ENCODE results near the gene SMPD3. TPM values are rescaled to one million over a fixed set of nuclear protein-coding genes. Genes with fewer than 3 reads are reported as not detected.
A peak's percentile ranks its signal among the peaks of the same experiment; 100 is the strongest.

Gene SMPD3
- total and polyA plus RNA-seq, 2 of the 4 experiments (the other 2 are of a cell fraction) = not detected

- H3K9me3 ChIP-seq (ENCODE audit: control insufficient read depth, insufficient read depth, low read length) = no peaks in the 10 kb centered on the region
- peak overlapping the region; percentile 25 for H3K9ac ChIP-seq (ENCODE audit: low read depth, low read length)
- WGBS, 2 experiments (ENCODE audit: extremely low coverage in 2 of 2, insufficient read length in 1 of 2) = no CpG with 5 or more reads among the region's 7 CpGs
- peak overlapping the region; percentile 79 for H3K4me2 ChIP-seq (ENCODE audit: low read depth, low read length)
- H4K91ac ChIP-seq (ENCODE audit: insufficient read depth, low read depth, low read length) = peak overlapping the region; percentile 83
- peak overlapping the region; percentile 29 to 96; a peak in 3 of 4 replicates for H4K8ac ChIP-seq (ENCODE audit: low read depth in 2 of 2, low read length in 2 of 2)
- no peak overlapping the region for H3K4me3 ChIP-seq (ENCODE audit: insufficient read depth, low read depth, low read length)
- H2BK120ac ChIP-seq (ENCODE audit: low read depth, low read length) = peak overlapping the region; percentile 90
- no peak for TF ChIP-seq RFX5 (IDR thresholded peaks at IDR 0.05; ENCODE audit: low read depth, low read length)
- TF ChIP-seq CEBPB (IDR thresholded peaks at IDR 0.05; ENCODE audit: low read depth, low read length) = no peak
- TF ChIP-seq CHD1 (IDR thresholded peaks at IDR 0.05; ENCODE audit: low read depth, low read length) = no peak
- no peak for TF ChIP-seq BHLHE40 (IDR thresholded peaks at IDR 0.05; ENCODE audit: low read depth, low read length)
- H4K20me1 ChIP-seq (ENCODE audit: insufficient read depth, low read length) = peaks cover 6% of the 10 kb centered on the region; the same call in 1 of the 2 replicates
- peak overlapping the region; percentile 77 for H3K27ac ChIP-seq (ENCODE audit: insufficient read depth, low read length)
- peak overlapping the region; percentile 44 for H2AFZ ChIP-seq (replicated peaks; ENCODE audit: low read length, poor library complexity)
- H3K79me1 ChIP-seq (ENCODE audit: low read depth in 1 of 2, low read length in 2 of 2) = peaks cover 0 to 16% of the 10 kb centered on the region in 2 experiments; a peak in 2 of 4 replicates
- H3K23ac ChIP-seq (ENCODE audit: low read depth, low read length) = peak overlapping the region; percentile 75
- H4K5ac ChIP-seq (ENCODE audit: low read depth, low read length) = peak overlapping the region; percentile 46
- H2AK9ac ChIP-seq (replicated peaks; ENCODE audit: low read depth, low read length, poor library complexity) = peak overlapping the region; percentile 65
- H2BK15ac ChIP-seq (ENCODE audit: low read depth, low read length) = peak overlapping the region; percentile 65; the same call in 2 of the 3 replicates
- peaks cover 7% of the 10 kb centered on the region for H3K36me3 ChIP-seq (ENCODE audit: control insufficient read depth, insufficient read depth, low read length)
- peak; percentile 43 for ATAC-seq (ENCODE audit: low read depth)
- H3K56ac ChIP-seq (ENCODE audit: extremely low read depth, insufficient read depth, low read length) = peak overlapping the region; percentile 75
- H3K4ac ChIP-seq (ENCODE audit: low read depth, low read length) = peak overlapping the region; percentile 86
- intact Hi-C loops (cut with micrococcal nuclease) (no loop called here), in situ Hi-C loops (cut with MboI; ENCODE audit: low sequenced_read_pairs) (no loop called here), dilution Hi-C loops (cut with HindIII; ENCODE audit: low sequenced_read_pairs, unreplicated experiment) (no loop called here)
- DNase-seq = peak; percentile 52
- H2BK20ac ChIP-seq (ENCODE audit: low read depth, low read length) = peak overlapping the region; percentile 84
- H2BK5ac ChIP-seq (ENCODE audit: low read depth, low read length, poor library complexity, severe bottlenecking) = peak overlapping the region; percentile 91
- H2AK5ac ChIP-seq (ENCODE audit: low read depth, low read length) = peak overlapping the region; percentile 60
- H3K4me1 ChIP-seq (ENCODE audit: control insufficient read depth, insufficient read depth, low read length) = peaks cover 13% of the 10 kb centered on the region
- peak overlapping the region; percentile 91 for H3K18ac ChIP-seq (ENCODE audit: low read depth, low read length)
- peaks cover 13% of the 10 kb centered on the region for H3K9me1 ChIP-seq (ENCODE audit: insufficient read depth, low read length)
- CTCF ChIA-PET = interaction anchor here (0.8 to 1.0 kb wide), 2 partner anchors 63 to 68 kb away, joined by 3 read pairs; partner anchors contain the start of gene SLC7A6
- no peaks in the 10 kb centered on the region for H3K27me3 ChIP-seq (ENCODE audit: control insufficient read depth, insufficient read depth, low read length)
- H3K14ac ChIP-seq (replicated peaks; ENCODE audit: low read depth, low read length) = peak overlapping the region; percentile 85
- no TSS peak for BruUV-seq (replicated peaks)
- POLR2A ChIA-PET (ENCODE audit: unreplicated experiment) = interaction anchor here (1.1 kb wide), 1 partner anchor 68 kb away, joined by 3 read pairs; the partner anchor contains the start of gene SLC7A6
Measured at GRCh38 chr16:68332411-68333121, 115.7 kb downstream of the SMPD3 start.

All from IMR-90 (cell line).